Nephron (organoid): Measurements from ENCODE around the gene TMEM116.
"Not testable (repeated sequence)": the region's sequence is repeated elsewhere in the genome, so short reads cannot be mapped to it uniquely, and the experiment has no call there.

Experiments
- H3K27ac Mint-ChIP-seq, 3 experiments: 2 replicates each; pipeline ENCODE4 v1.8.0; 2020; ENCODE audit warnings: mixed read lengths in 3 of 3, mild to moderate bottlenecking in 2 of 3, moderate library complexity in 1 of 3
- H3K27me3 Mint-ChIP-seq: 2 replicates; pipeline ENCODE4 v1.8.0; 2021; ENCODE audit warnings: low read depth, mild to moderate bottlenecking, moderate library complexity, mixed read lengths
- H3K36me3 Mint-ChIP-seq: 2 replicates; pipeline ENCODE4 v1.8.0; 2020; ENCODE audit warnings: low read depth, mixed read lengths
- H3K4me1 Mint-ChIP-seq: 2 replicates; pipeline ENCODE4 v1.8.0; 2020; ENCODE audit warnings: mixed read lengths
- H3K4me3 Mint-ChIP-seq, 3 experiments: 2 replicates each; pipeline ENCODE4 v1.8.0; 2020; ENCODE audit warnings: mild to moderate bottlenecking in 3 of 3, mixed read lengths in 3 of 3, moderate library complexity in 2 of 3
- H3K9me3 Mint-ChIP-seq: 2 replicates; pipeline ENCODE4 v1.8.0; 2020; ENCODE audit warnings: mixed read lengths
- TF ChIP-seq, protein P1 (sequence below), 3 experiments: fragments of 200-600 bp; sonication (generic); IDR thresholded peaks; one replicate each; pipeline ENCODE4 v1.5.0; 2021; ENCODE audit warnings: antibody characterized with exemption in 3 of 3; ENCODE audit not compliant: unreplicated experiment in 3 of 3

The TMEM116 gene

DNA sequence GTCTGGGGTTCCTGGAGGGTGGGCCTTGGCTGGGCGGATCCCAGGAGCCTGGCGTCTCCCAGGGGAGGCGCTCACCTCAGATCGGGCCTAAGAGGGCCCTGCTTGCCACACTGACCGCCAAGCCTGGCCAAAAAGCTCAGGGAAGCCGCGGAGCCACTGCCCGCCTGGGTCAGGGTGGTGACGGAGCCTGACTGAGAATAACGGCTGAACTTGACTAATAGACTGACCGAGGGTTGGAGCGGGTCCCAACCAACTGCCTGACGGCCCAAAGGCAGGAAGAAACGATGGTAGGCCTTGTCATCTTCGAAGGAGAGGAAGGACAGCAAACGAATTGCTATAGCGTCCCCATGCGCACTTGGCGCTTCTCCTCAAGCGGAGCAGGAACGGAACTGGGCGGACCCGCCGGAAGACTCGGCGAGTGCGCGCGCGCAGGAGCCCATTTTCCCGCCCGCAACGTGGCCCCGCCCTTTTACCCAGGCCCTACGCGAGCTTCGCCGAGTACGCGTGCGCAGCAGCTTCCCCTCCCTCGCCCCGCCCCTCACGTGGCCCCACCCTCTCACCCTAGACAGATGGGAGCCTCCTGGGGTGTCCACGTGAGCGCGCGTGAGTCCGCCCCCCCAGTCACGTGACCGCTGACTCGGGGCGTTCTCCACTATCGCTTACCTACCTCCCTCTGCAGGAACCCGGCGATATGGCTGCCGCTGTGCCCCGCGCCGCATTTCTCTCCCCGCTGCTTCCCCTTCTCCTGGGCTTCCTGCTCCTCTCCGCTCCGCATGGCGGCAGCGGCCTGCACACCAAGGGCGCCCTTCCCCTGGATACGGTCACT lies at the start of gene TMEM116, which contains the start of gene ERP29:
Gene TMEM116, minus strand, starts transcription at position 391 of the 826 bp plus-strand sequence. CDS start 7,895 bp downstream, outside the sequence.
Gene ERP29, plus strand, starts transcription at position 652 of the 826 bp plus-strand sequence. Its CDS starts 40 bp downstream, at position 692.
- peak within 1 kb of the TSS; percentile 86 to 97 (median 94) for H3K4me3 Mint-ChIP-seq
- TF ChIP-seq, protein P1, sequence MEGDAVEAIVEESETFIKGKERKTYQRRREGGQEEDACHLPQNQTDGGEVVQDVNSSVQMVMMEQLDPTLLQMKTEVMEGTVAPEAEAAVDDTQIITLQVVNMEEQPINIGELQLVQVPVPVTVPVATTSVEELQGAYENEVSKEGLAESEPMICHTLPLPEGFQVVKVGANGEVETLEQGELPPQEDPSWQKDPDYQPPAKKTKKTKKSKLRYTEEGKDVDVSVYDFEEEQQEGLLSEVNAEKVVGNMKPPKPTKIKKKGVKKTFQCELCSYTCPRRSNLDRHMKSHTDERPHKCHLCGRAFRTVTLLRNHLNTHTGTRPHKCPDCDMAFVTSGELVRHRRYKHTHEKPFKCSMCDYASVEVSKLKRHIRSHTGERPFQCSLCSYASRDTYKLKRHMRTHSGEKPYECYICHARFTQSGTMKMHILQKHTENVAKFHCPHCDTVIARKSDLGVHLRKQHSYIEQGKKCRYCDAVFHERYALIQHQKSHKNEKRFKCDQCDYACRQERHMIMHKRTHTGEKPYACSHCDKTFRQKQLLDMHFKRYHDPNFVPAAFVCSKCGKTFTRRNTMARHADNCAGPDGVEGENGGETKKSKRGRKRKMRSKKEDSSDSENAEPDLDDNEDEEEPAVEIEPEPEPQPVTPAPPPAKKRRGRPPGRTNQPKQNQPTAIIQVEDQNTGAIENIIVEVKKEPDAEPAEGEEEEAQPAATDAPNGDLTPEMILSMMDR (IDR thresholded peaks at IDR 0.05; ENCODE audit: unreplicated experiment in 3 of 3): peak; percentile 45 to 65 (median 53)
- peak within 1 kb of the TSS; percentile 98 for H3K27ac Mint-ChIP-seq
- H3K9me3 Mint-ChIP-seq: no peaks in the 10 kb centered on the region
- H3K4me1 Mint-ChIP-seq: peaks cover 43% of the 10 kb centered on the region
- H3K27me3 Mint-ChIP-seq: no peaks in the 10 kb centered on the region
- peaks cover 28% of the 10 kb centered on the region for H3K36me3 Mint-ChIP-seq

GRCh38 chr12:112061137-112061536 lies 48.2 kb upstream of the TMEM116 start:
- Mint-ChIP-seq H3K36me3 (peaks cover 57% of the 10 kb centered on the region), H3K9me3 (no peaks in the 10 kb centered on the region), H3K4me3 (no peak overlapping the region), H3K27ac (peak overlapping the region in 1 of 3 experiments; percentile 90), H3K27me3 (no peaks in the 10 kb centered on the region), H3K4me1 (no peaks in the 10 kb centered on the region)
- TF ChIP-seq, protein P1 (IDR thresholded peaks at IDR 0.05; ENCODE audit: unreplicated experiment in 3 of 3): no peak

- Mint-ChIP-seq H3K27me3 (no peaks in the 10 kb centered on the region), H3K27ac (no peak overlapping the region), H3K4me1 (no peaks in the 10 kb centered on the region), H3K9me3 (no peaks in the 10 kb centered on the region), H3K36me3 (peaks cover 59% of the 10 kb centered on the region), H3K4me3 (no peak overlapping the region)
- TF ChIP-seq, protein P1 (IDR thresholded peaks at IDR 0.05; ENCODE audit: unreplicated experiment in 3 of 3): no peak
These were observed 36.4 kb upstream of the TMEM116 start for GRCh38 chr12:112049351-112049750.

DNA sequence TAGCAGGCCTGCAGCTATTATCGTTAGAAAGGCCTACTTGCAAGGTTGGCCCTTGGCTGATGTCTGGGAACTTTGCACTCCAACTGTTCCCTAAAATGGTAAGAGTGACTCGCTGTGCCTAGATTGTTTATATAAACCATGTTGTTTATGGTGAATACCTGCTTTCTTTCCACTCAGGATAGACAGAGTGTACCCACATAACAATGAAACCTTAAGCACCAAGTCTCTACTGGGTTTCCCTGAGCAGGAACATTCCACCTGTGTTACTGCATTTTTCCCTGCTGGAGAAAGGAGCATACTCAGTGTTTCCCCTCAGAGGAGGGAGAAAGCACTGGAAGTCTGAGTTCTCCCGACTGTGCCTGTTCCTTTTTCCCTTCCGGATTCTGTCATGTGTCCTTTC lies 33.0 kb upstream of the TMEM116 start:
- H3K27me3 Mint-ChIP-seq: no peaks in the 10 kb centered on the region
- H3K27ac Mint-ChIP-seq: no peak overlapping the region
- TF ChIP-seq, protein P1 (IDR thresholded peaks at IDR 0.05; ENCODE audit: unreplicated experiment in 3 of 3): no peak
- H3K4me1 Mint-ChIP-seq: no peaks in the 10 kb centered on the region
- H3K4me3 Mint-ChIP-seq: no peak overlapping the region
- H3K36me3 Mint-ChIP-seq: peaks cover 54% of the 10 kb centered on the region
- no peaks in the 10 kb centered on the region for H3K9me3 Mint-ChIP-seq

- not testable (repeated sequence) for H3K4me1 Mint-ChIP-seq
These were observed 23.6 kb upstream of the TMEM116 start for GRCh38 chr12:112036614-112037013.

DNA sequence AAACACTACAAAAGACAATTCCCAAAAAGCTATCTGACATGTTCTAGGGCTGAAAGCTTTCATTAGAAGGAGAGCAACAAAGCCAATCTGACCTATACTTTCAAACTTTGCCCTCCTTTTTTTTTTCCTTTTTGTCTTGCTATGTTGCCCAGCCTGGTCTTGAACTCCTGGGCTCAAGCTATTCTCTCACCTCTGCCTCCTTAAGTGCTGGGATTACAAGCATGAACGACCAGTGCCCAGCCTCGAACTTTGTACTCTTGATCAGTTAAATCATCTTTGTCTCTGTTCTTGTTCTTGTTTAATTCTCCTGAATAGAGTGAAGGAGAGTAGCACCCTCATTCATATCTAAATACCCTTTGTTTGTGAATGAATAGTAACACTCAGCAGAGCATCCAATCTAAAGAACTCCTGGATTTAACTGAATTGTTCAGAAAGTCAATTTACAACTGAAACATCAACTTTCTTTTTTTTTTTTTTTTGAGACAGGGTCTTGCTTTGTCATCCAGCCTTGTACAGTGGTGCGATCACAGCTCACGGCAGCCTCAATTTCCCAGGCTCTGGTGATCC lies 22.3 kb upstream of the TMEM116 start:
- Mint-ChIP-seq H3K27ac (no peak overlapping the region), H3K36me3 (peaks cover 70% of the 10 kb centered on the region), H3K27me3 (no peaks in the 10 kb centered on the region), H3K4me3 (no peak overlapping the region), H3K4me1 (no peaks in the 10 kb centered on the region), H3K9me3 (no peaks in the 10 kb centered on the region)
- TF ChIP-seq, protein P1 (IDR thresholded peaks at IDR 0.05; ENCODE audit: unreplicated experiment in 3 of 3): no peak

More at GRCh38 chr12:112036614-112037013, 23.6 kb upstream of the TMEM116 start:
- H3K27ac Mint-ChIP-seq, H3K9me3 Mint-ChIP-seq, H3K4me3 Mint-ChIP-seq, H3K27me3 Mint-ChIP-seq: not testable (repeated sequence)
- H3K36me3 Mint-ChIP-seq: peaks cover 61% of the 10 kb centered on the region
